ENCODE measurements around the gene RPS5.

RPS5 gene

DNA sequence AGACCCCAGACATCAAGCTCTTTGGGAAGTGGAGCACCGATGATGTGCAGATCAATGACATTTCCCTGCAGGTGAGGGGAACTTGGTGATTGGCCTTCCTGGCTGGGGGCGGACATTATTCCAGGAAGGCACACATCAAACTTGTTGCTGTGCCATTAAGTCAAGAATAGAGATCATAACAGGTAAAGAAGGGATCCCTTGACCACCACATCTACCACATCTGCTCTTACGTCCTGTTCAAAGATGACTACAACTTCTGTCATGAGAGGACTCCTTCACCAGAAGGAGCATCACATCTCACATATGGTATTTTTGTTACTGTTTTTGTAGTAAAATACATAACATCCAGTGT, 1.1 kb downstream of the RPS5 start:
- no peak for TF ChIP-seq GATA2 (IDR thresholded peaks at IDR 0.05; ENCODE audit: low read depth, low read length)
- TF ChIP-seq GATA3 (IDR thresholded peaks at IDR 0.05; ENCODE audit: low read depth, low read length) = no peak

DNA sequence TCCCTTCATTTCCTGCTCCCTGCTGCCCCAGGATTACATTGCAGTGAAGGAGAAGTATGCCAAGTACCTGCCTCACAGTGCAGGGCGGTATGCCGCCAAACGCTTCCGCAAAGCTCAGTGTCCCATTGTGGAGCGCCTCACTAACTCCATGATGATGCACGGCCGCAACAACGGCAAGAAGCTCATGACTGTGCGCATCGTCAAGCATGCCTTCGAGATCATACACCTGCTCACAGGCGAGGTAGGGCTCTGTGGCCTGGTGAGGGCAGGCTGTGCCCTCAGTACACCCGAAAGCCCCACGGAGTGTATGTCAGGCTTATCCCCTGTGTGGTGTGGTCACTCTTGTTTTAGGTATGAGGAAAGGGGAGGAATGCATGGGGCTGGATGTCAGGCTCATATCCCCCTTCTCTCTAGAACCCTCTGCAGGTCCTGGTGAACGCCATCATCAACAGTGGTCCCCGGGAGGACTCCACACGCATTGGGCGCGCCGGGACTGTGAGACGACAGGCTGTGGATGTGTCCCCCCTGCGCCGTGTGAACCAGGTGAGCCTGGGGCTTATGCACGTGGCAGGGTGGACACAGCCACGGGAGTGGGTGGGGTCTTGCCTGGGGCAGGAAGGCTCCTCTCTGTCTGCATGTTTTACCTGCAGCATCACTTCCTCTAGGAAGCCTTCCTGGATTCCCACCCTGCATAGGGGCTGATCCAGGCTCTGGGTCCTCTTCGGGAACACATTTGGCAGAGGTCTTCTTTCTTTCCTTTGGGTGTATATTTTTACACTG, 6.1 kb downstream of the RPS5 start:
- no peak for TF ChIP-seq GATA3 (IDR thresholded peaks at IDR 0.05; ENCODE audit: low read depth, low read length)

DNA sequence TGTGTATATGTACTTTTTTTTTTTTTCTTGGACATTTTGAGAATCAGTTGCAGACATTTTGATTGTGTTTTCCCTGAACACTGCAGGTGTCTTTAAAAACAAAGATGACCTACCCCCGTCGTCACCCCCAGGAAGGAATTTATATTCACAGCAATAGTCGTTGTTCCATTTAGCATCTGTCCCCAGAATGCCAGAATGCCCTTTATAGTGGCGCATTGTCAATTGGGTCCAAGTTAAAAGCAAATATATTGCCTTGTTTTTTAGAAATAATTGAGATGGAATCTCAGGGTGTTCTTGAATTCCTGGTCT, 6.6 kb downstream of the RPS5 start:
- no peak for TF ChIP-seq GATA3 (IDR thresholded peaks at IDR 0.05; ENCODE audit: low read depth, low read length)
- TF ChIP-seq GATA2 (IDR thresholded peaks at IDR 0.05; ENCODE audit: low read depth, low read length) = no peak

DNA sequence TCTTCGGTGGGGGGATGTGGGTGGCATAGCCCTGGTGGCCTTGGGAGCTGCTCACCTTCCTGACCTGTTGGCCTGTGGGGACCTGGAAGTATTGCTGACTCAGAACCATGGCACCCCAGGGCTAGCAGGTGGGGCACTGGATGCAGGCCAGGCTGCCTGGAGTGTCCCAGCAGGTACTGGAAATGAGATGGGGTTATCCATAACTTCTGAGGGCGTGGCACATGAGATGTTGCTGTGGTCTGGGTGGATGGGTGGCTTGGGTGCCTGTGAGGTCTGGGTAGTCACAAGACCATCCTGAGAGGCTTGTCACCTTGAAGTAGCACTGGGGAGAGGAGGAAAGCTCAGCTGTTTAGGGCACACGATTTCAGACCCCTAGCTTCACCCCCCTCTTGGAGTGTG, 7.8 kb downstream of the RPS5 start:
- TF ChIP-seq GATA2 (IDR thresholded peaks at IDR 0.05; ENCODE audit: low read depth, low read length) = no peak
- TF ChIP-seq GATA3 (IDR thresholded peaks at IDR 0.05; ENCODE audit: low read depth, low read length) = no peak

DNA sequence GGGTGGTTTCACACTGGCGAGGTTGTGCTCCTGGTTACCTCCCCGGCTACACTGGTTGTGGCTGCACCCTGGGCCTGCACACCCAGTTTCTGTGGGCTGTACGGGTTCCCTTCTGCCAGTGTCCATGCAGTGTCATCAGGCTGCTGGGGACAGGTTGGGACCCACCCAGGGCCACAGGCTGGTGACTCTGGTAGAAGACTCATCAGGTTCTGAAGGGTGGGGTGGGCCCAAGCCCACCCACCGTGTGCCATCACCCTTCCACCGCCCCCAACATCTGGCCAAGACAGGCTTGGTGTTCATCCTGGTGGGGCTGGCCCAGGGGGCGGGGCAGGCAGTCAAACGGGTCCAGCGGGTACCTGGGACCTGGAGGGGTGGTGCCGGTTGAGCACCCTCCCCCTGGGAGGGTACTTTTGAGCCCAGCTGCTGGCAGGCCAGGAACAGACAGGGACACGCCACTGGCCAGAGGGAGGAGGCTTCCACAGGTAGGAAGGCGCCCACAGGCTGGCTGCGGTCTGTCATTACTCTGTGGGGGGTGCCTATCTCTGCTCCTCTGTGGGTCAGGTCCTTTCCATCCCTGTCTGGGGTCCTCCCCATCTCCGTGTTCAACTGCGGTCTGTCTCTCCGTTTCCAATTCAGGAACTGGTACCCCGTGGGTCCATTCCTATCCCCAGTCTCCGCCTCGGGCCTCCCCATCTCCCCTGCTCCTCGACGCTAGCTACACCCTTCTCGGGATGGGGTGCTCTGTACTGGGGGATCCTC, 8.3 kb downstream of the RPS5 start, which contains the start of gene RNF225:
Gene RNF225 (plus strand): TSS at position 437 of the 759 bp plus-strand sequence. CDS start 434 bp downstream, outside the sequence.
- TF ChIP-seq GATA2 (IDR thresholded peaks at IDR 0.05; ENCODE audit: low read depth, low read length) (no peak), GATA3 (IDR thresholded peaks at IDR 0.05; ENCODE audit: low read depth, low read length) (no peak)

DNA sequence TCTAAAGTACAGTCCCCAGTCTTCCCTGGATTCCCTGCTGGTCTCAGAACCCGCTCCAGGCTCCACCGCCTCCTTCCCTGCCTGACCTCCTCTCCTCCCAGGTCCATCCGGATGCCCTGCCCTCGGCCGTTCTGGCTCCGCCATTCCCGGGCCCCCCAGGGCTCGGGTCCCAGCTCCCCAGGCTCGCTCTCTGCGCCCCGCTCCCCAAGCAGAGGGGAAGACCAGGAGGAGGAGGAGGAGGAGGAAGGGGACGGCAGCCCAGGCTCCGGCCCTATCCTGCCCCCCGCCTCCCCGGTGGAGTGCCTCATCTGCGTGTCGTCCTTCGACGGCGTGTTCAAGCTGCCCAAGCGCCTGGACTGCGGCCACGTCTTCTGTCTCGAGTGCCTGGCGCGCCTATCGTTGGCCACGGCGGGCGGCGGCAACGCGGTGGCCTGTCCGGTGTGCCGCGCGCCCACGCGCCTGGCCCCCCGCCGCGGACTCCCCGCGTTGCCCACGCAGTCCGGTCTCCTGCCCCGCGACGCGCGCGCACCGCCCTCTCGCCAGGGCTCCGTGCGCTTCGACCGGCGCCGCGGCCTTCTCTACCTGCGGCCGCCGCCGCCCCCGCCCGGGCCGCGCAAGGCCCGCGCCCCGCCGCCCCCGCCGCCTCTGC, 9.0 kb downstream of the RPS5 start:
- no peak for TF ChIP-seq GATA2 (IDR thresholded peaks at IDR 0.05; ENCODE audit: low read depth, low read length)
- TF ChIP-seq GATA3 (IDR thresholded peaks at IDR 0.05; ENCODE audit: low read depth, low read length) = no peak

DNA sequence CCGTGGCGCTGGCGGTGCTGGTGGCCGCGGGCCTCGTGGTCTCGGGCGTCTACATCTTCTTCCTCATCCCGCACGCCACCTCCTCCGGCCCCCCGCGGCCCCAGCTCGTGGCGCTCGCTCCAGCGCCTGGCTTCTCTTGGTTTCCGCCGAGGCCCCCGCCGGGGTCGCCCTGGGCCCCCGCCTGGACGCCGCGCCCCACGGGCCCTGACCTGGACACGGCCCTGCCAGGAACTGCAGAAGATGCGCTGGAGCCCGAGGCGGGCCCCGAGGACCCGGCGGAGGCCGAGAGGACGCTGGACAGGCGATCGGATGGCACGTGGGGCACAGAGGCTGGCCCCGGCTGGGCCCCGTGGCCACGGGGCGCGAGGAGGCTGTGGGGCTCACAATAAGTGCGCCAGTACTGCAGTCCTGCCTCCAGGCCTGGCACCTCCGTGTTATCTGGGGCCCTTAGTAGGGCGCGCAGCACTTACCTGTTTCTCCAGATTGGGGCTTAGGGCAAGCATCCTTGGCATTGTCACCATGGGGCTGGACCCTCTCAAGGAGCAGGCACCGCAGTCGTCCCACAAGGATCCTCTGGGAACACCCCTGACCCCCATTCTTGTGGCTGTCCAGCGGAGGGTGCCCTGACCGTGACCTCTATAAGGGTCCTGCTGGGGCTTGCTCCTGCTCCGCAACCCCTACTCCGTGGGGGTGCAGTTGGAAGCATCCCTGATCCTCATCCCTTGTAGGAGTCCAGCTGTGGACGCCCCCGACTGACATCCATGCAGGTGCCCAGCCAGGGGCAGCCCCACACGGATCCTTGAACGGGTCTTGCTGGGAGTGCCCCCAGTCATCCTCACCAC, 9.8 kb downstream of the RPS5 start:
- TF ChIP-seq GATA3 (IDR thresholded peaks at IDR 0.05; ENCODE audit: low read depth, low read length) (no peak), GATA2 (IDR thresholded peaks at IDR 0.05; ENCODE audit: low read depth, low read length) (no peak)

DNA sequence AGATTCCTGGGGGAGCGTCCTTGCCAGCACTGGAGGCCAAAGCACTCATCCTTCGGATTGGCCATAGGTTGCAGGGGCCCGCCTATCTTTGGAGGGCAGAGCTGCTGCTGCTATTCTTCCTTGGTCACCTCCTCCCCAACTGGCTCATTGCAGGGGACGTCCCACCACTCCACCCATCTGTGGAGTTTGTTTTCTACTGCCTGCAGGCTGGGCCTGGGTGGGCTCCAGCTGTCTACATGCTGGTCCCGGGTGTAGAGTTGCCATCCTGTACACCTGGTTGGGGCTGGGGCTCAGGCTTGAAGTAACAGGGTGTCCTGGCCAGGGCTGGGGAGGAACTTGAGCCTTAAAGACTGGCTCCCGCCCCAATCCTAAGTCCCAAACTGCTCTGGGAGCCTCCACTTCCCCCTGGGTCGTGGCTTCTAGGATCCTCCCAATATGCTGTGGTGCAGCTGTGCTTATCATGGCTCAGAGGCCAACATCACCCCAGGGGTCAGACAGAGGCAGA, 10.5 kb downstream of the RPS5 start:
- TF ChIP-seq GATA3 (IDR thresholded peaks at IDR 0.05; ENCODE audit: low read depth, low read length) = no peak
- TF ChIP-seq GATA2 (IDR thresholded peaks at IDR 0.05; ENCODE audit: low read depth, low read length) = no peak

DNA sequence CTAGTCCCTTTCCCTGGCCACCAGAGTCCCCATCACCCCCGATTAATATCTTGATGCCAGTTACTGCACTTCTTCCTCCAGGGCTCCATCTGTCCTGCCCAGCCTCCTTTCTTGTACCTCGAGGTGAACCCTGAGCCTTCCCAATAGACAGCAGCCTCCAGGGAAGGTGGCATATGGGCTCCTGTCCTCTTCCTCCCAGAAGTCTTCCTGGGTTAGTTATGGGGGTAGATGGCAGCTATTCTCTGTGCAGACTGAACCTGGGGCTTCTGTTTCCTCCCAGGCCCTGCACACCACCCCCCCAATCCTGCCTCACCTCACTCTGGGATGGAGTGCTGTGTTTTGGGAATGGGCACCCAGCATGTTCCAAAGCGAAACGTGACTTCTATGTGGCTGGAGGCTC, 11.0 kb downstream of the RPS5 start:
- no peak for TF ChIP-seq GATA2 (IDR thresholded peaks at IDR 0.05; ENCODE audit: low read depth, low read length)
- no peak for TF ChIP-seq GATA3 (IDR thresholded peaks at IDR 0.05; ENCODE audit: low read depth, low read length)

DNA sequence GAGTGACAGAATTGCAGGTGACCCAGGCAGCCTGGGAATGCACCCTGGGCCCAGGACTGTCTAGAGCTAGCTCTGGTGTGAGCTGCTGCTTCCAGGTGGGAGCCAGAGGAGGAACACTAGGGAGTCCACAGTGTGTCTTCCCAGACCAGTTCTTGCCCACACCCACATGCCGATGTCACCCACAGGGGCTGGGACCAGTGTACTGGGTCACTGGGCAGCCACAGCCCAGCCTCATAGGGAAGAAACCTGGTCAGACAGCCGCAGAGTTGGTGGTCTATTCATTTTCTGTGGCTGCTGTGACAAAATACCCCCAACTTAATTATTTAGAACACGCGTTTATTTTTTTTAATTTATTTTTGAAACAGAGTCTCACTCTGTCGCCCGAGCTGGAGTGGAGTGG, 11.5 kb downstream of the RPS5 start:
- TF ChIP-seq GATA3 (IDR thresholded peaks at IDR 0.05; ENCODE audit: low read depth, low read length) (no peak), GATA2 (IDR thresholded peaks at IDR 0.05; ENCODE audit: low read depth, low read length) (no peak)

DNA sequence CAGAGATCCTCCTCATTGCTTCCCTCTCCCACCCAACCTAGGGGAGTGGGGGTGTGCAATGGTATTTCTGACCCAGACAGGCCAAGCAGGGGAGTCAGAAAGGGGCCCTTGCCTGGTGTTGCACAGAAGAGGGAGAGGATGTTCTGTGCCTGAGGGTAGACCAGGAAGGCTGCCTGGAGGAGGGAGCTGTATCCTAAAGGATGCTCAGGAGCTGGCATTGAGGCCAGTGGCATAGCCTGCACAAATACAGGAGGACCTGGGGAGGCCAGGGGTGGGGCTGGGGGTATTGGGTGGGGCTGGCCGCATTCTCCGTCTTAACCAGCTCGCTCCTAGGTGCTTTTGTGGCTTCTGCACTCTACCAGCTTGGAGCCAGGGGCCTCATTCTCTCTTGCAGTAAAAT, 12.8 kb downstream of the RPS5 start:
- TF ChIP-seq GATA3 (IDR thresholded peaks at IDR 0.05; ENCODE audit: low read depth, low read length) (no peak), GATA2 (IDR thresholded peaks at IDR 0.05; ENCODE audit: low read depth, low read length) (no peak)

DNA sequence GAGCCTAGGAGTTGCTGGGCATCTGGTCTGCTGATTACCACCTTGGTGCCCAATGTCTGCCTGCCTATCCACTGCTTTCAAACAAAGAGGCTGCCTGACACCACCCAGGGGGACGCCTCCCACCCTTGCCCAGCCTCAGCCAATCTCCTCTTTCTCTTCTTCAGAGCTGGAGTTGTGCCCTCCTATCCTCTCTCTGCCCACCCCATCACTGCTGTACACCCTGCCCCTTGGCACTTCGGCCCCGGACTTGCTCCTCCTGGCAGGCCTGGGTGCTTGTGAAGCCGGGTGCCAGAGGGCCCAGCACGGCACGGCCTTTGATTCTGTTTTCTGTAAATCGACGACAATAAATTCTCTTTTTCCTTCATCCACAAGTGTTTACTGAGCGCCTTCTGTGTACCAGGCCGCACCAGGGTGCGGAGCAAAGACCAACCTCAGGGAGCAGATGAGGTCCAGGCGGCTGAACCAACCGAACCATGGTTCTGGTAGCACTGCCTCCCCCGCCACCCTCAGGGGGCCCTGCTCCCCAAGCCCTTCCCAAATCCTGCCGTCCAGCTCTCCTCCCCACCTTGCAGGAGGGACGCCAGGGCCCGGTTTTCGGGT, 13.3 kb downstream of the RPS5 start:
- no peak for TF ChIP-seq GATA3 (IDR thresholded peaks at IDR 0.05; ENCODE audit: low read depth, low read length)
- TF ChIP-seq GATA2 (IDR thresholded peaks at IDR 0.05; ENCODE audit: low read depth, low read length) = no peak

Measured in SH-SY5Y (cell line).